A549 (cell line): ENCODE results near the gene MEGF10.
"Not testable (repeated sequence)": the region's sequence is repeated elsewhere in the genome, so short reads cannot be mapped to it uniquely, and the experiment has no call there.

ENCODE experiments used
- EHMT2 ChIP-seq: fragments of 200-600 bp; sonication (generic); IDR thresholded peaks from 2 replicates; pipeline ENCODE4 v1.6.1; 2016; ENCODE audit warnings: antibody characterized with exemption, low read depth, mild to moderate bottlenecking, moderate library complexity
- ELK1 ChIP-seq: fragments of 150-350 bp; IDR thresholded peaks from 2 replicates; pipeline ENCODE4 v1.6.1; 2014; ENCODE audit warnings: low read depth, mild to moderate bottlenecking, low read length
- EP300 ChIP-seq, 2 experiments: fragments of >200 bp; sonication (Bioruptor Twin); formaldehyde crosslinking; IDR thresholded peaks; 2 replicates in 1 of 2; 3 replicates in 1 of 2; pipeline ENCODE4 v1.6.1; 2016 to 2017
- JUN ChIP-seq, 2 experiments: fragments of >200 bp; sonication (Bioruptor Twin); formaldehyde crosslinking; IDR thresholded peaks; 2 replicates in 1 of 2; 3 replicates in 1 of 2; pipeline ENCODE4 v1.6.1; 2016 to 2017
- MAFK ChIP-seq: fragments of 450-650 bp; IDR thresholded peaks from 2 replicates; pipeline ENCODE4 v1.6.1; 2014; ENCODE audit not compliant: partially characterized antibody
- MAX ChIP-seq: IDR thresholded peaks from 2 replicates; pipeline ENCODE4 v1.6.1; 2012
- MYC ChIP-seq: IDR thresholded peaks from 2 replicates; pipeline ENCODE4 v1.6.1; 2012; ENCODE audit warnings: mild to moderate bottlenecking, inconsistent platforms, low read length, improper control_type of control experiment, borderline replicate concordance
- PBX3 ChIP-seq: IDR thresholded peaks from 2 replicates; pipeline ENCODE4 v1.6.1; 2012
- POLR2A ChIP-seq: IDR thresholded peaks from 2 replicates; pipeline ENCODE4 v1.6.1; 2012; ENCODE audit warnings: mild to moderate bottlenecking, low read length
- RFX5 ChIP-seq: fragments of 450-650 bp; IDR thresholded peaks from 2 replicates; pipeline ENCODE4 v1.7.1; 2014; ENCODE audit warnings: antibody characterized with exemption, mild to moderate bottlenecking, moderate library complexity
- RNF2 ChIP-seq: fragments of 200-600 bp; sonication (generic); IDR thresholded peaks from 2 replicates; pipeline ENCODE4 v1.6.1; 2016; ENCODE audit warnings: low read depth, mild to moderate bottlenecking, antibody characterized with exemption, moderate library complexity, borderline replicate concordance
- SMC3 ChIP-seq: fragments of >200 bp; sonication (Bioruptor Twin); formaldehyde crosslinking; IDR thresholded peaks from 3 replicates; pipeline ENCODE4 v1.6.1; 2018; ENCODE audit warnings: inconsistent platforms
- TF ChIP-seq, protein P1 (sequence below): fragments of >200 bp; sonication (Bioruptor Twin); formaldehyde crosslinking; IDR thresholded peaks from 3 replicates; pipeline ENCODE4 v1.5.1; 2016

- TF ChIP-seq, protein P1, sequence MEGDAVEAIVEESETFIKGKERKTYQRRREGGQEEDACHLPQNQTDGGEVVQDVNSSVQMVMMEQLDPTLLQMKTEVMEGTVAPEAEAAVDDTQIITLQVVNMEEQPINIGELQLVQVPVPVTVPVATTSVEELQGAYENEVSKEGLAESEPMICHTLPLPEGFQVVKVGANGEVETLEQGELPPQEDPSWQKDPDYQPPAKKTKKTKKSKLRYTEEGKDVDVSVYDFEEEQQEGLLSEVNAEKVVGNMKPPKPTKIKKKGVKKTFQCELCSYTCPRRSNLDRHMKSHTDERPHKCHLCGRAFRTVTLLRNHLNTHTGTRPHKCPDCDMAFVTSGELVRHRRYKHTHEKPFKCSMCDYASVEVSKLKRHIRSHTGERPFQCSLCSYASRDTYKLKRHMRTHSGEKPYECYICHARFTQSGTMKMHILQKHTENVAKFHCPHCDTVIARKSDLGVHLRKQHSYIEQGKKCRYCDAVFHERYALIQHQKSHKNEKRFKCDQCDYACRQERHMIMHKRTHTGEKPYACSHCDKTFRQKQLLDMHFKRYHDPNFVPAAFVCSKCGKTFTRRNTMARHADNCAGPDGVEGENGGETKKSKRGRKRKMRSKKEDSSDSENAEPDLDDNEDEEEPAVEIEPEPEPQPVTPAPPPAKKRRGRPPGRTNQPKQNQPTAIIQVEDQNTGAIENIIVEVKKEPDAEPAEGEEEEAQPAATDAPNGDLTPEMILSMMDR, result not testable (repeated sequence)
- TF ChIP-seq MAFK; MAX; JUN (IDR thresholded peaks at IDR 0.05); ELK1; SMC3; EP300 (IDR thresholded peaks at IDR 0.05); RFX5; POLR2A; EHMT2; RNF2; MYC; PBX3: not testable (repeated sequence)
These were observed 6.3 kb downstream of the MEGF10 start for GRCh38 chr5:127296894-127297293.
